Left lobe of liver (tissue), 2 donors: Measurements from ENCODE around the gene TLCD5. TPM values are rescaled to one million over a fixed set of nuclear protein-coding genes. Genes with fewer than 3 reads are reported as not detected.

Experiments used
- ATAC-seq: fragments of 200-7000 bp; cut with Tn5 transposase; one replicate; pipeline ENCODE4 v1.9.1; 2020; ENCODE audit warnings: mild to moderate bottlenecking, moderate library complexity
- DNase-seq: peaks from one replicate; pipeline ENCODE4 v3.0.0-alpha.2; 2020; ENCODE audit warnings: low spot score
- total RNA-seq: library from RNA; stranded (reverse); gene quantifications from one replicate; pipeline ENCODE4 v1.2.1, GENCODE V29; 2021
- donor health status: DM: no; HTN: no; CAD: no; lungs with moderate emphysema.
- donor health status: DM: no; HTN: yes; CAD: no.

TLCD5 gene
- 0.23 TPM for total RNA-seq

DNA sequence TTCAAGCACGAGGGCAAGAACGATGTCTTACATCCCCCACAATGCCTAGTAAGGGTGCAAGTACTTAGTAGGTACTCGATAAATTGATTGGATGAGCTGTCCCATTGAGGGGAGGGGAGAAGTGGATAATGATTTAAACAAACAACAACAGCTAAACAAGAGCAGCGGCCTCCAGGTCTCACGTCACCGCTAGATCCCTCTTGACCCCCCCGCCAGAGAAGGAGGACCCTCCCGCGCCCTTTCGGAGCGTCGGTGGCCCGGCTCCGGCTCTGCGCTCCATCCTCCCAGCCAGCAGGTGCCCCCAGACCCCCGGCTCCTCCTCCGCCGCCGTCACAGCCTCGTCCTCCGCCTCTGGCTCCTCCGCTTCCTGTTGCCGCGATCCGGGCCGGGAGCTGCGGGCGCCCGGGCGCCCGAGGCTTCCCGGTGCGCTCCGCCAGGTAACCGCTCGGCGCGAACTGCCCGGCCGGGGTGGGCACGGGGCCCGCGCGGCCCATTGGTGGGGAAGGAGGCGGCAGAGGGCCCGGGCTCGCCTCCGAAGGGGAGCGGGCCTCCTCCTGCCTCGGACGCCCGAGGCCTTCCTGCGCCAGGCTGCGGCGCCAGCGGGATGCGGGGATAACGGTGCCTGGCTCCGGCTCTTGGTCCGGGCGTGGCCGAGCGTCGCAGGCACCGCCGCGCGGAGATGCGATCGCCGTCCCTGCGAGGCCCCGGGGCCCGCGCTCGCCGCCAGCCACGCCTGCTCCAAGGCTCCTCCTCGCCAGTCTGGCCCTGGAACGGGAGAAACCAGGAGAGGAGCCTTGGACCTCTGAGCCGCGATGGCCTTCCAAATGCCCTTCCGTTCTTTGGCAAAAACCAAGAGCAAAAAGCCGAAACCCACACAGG is at the start of gene TLCD5:
Gene TLCD5 (plus strand): TSS at position 368 of the 879 bp plus-strand sequence. CDS start 2,143 bp downstream, outside the sequence.
- ATAC-seq: peak; percentile 79
- no peak for DNase-seq

DNA sequence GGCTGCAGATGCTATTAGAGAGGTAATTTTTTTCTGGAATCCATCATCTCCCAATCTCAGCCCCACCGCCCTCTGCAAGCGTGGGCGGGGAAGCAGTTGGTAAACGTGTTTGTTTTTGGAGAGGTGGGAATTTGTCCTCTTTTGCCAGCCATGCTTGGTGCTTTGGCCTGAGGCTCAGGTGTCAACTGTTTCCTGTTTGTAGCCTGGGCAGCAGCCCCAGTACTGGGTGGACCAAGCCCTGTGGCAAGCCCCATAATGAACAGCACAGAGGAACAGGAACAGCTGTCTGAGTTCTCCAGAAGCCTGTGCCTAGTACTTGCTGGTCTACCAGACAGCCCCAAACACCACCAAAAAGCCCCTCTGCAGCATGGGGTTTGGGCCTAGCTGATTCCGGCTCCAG is 45.6 kb upstream of the TLCD5 start:
- ATAC-seq: no peak
- DNase-seq: no peak

DNA sequence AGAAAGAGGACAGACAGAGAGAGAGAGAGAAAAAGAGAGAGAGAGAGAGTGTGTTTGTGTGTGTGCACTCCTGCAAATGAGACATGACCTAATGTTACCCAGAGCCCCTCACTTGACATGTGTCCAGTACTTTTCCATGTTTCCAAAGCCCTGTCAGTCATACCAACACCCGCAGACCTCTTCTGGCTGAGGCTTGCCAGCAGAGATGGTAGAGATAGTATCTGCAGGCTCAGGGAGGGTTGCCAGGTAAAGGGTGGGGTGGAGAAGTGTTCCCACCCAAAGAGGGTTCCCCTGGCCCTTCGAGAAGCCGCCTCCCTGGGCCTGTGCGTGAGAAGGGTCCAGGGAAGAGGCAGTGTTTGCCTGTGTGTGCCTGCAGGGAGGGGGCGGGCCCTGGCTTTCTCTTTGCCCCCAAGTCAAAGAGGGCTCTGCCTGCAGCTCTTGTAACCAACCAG is 44.5 kb upstream of the TLCD5 start:
- ATAC-seq (no peak), DNase-seq (no peak)

GRCh38 chr11:120281143-120281795 is 43.8 kb upstream of the TLCD5 start:
- ATAC-seq: no peak

DNA sequence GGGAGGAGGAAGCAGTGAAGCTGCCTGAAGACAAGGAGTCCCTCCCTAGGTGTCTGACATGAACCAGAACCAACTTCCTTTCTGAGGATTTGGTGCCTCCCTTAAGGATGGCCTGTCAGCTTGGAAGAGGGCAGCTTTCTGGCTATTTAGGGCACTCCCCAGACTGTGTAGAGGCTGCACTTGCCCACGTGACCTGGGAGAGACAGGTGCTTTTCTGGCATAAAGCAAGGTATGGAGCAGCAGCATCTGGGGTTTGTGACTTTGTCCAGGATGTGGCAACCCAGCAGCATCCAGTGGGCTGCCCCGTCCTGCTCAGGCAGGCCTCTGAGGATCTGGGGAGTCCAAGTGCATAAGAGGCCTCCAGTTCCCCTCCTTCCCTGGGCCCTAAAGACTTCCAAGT is 42.0 kb upstream of the TLCD5 start:
- ATAC-seq: no peak
- DNase-seq: no peak

More at GRCh38 chr11:120281143-120281795, 43.8 kb upstream of the TLCD5 start:
- no peak for DNase-seq

GRCh38 chr11:120284272-120284671 is 40.8 kb upstream of the TLCD5 start:
- no peak for DNase-seq
- peak; percentile 31 for ATAC-seq

- no peak for DNase-seq
- ATAC-seq: no peak
Measured at GRCh38 chr11:120285256-120285655, 39.8 kb upstream of the TLCD5 start.

DNA sequence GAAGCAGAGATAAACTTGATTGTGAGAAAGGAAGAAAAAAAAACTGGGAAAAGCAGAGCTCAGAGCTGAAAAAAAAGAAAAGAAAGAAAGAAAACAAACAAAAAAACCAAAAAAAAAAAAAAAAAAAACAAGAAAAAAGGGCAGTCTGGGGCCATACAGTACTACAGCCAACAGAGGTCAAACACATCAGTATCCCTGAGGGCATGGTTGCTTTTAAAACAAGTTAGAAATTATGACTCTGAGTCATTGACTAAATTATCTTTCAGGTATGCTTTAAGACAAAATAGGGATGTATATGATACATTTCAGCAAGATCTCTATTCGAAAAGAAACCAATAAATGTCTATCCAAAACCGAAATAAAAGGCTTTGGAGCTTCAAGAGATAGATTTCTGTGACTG is 37.1 kb upstream of the TLCD5 start:
- DNase-seq: no peak
- no peak for ATAC-seq

DNA sequence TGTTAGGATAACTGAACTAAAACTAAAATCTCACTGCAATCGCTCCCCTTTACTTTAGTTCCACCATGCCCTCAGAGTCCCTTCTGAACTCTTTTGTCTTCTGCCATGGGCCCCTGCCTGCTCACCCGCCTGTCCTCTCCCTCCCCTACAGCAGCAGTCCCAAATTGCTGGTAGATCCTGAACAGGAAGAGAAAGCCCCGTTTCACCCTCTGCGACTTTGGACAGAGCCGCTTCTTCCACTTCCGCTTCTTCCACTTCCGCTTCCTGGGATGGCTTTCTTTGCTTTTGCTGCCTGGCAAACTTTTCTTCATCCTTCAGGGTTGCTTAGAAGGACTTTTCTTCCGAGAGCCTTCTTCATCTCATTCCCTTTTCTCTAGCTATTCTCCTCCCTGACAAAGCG is 35.7 kb upstream of the TLCD5 start:
- ATAC-seq: no peak
- DNase-seq: no peak

DNA sequence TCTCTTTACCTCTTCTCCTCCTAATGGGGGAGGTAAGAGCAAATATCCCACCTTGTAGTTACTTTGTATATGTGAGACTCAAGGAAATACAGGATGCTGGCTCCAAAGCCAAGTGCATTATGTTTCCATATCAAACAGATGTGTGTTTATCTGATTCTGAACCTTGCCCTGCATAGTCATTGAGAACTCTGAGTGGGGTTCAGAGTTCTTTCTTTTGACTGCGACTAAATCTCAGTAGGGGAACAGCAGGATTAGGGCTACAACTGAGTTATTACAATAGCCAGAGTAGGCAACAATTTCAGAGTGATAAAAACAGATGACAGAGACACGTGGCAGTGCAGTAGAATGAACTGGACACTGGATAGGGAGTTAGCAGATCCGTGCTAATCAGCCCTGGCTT is 34.1 kb upstream of the TLCD5 start:
- DNase-seq (no peak), ATAC-seq (peak; percentile 81)

DNA sequence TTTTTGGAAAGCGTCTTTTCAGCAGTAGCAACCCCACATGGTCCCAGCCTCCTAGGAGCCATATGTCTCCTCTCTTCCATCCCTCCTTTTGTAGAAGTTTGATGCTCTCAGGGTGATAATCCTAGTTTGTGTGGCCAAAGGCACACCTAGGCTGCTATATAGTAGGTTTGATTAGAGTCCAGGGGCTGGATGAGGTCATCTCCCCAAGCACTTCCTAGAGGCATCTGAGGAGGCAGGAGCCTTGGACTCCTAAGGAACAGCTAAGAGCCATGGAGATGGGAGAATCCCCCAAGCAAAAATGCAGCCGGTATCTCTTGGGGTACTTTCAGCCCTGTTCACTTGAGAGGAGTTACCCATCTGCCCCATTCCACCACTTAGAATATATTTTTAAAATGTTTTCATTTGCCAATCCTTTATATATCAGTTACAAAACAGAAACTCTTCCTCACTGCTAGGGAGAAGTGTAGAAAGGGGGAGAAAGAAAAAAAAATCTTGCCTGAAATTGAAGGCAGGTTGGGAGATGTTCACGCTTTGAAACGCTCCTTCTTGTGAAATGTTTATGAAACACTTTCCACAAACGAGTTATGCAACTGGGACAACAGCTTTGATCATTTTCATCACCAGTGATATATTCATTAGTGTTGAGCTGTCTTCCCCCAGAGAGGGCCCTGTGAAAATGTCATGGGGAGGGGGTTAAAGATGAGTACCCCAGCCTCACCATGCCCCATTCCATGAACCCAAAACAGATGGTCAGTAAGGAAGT is 31.9 kb upstream of the TLCD5 start:
- ATAC-seq (no peak), DNase-seq (no peak)

DNA sequence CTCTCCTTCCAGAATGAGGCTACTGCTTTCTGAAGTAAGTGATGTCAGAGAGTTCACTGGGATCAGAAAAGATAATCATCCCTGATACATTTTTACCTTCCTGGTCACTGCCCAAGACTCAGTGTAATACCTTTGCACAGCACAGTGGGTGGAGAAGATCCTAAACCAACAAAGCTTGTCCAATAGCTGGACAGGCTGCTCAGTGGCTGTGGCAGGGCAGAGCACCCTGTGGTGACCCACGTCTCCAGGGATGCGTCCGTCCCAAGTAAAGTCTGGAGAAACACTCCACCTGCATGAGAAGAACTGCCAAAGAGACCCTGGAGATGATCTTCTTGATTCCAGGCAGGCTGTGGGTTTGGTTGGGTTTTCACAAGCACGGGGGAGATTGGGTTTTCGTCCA is 31.0 kb upstream of the TLCD5 start:
- DNase-seq (no peak), ATAC-seq (no peak)

GRCh38 chr11:120295099-120295498 is 30.0 kb upstream of the TLCD5 start:
- DNase-seq (no peak), ATAC-seq (no peak)

DNA sequence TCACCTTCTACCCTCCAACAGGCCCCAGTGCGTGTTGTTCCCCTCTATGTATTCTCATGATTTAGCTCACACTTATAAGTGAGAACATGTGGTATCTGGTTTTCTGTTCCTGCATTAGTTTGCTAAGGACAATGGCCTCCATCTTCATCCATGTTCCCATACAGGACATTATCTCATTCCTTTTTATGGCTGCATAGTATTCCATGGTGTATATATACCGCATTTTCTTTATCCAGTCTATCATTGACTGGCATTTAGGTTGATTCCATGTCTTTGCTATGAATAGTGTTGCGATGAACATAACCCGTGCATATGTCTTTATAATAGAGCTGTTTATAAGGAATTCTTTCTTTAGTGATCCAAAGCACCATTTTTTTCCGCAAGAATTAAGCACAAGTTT is 28.5 kb upstream of the TLCD5 start:
- no peak for DNase-seq
- no peak for ATAC-seq

GRCh38 chr11:120298461-120298860 is 26.6 kb upstream of the TLCD5 start:
- ATAC-seq: no peak
- DNase-seq: no peak

DNA sequence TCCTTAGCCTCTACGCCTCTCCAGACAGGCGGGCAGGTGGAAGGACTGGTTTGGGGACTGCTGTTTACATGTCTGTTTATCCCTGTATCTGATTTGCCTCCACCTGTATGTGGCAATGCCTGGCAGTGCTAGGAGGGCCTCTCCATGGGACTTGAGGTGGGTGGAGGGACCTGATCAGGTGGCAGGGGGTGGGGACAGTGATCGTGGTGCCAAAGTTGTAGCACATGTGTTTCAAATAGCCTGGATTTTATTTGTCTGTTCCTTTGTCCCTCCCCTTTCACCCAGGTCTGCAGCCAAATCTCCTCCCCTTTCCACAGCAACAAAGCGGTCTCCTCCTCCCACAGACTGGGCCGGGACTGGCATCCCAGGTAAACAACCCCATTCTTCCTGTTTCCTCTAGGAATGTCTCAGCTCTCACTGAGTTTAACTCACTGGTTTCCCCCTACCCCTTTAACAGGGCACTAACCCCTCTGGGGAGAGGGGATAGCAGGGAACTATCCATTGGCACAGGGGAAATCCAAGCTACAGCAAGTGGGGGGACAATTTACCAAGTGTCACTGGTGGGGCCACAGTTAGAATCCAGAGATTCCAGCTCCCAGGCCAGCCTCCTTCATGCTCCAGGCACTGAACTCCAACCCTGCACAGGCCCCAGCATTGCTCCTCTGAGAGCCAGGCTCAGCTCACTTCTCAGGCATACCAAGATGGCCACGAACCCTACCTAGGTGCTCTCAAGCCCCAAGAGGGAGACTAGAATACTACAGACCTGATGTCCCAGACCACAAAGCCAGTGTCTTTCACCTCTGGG is 22.9 kb upstream of the TLCD5 start:
- peak; percentile 73 for ATAC-seq
- DNase-seq: peak; percentile 68

- peak; percentile 71 for DNase-seq
- ATAC-seq: peak; percentile 87
Measured at GRCh38 chr11:120303004-120303637, 22.0 kb upstream of the TLCD5 start.

GRCh38 chr11:120304526-120304925 is 20.6 kb upstream of the TLCD5 start:
- ATAC-seq: no peak
- DNase-seq: no peak

- ATAC-seq: no peak
- DNase-seq: no peak
Measured at GRCh38 chr11:120305286-120305685, 19.8 kb upstream of the TLCD5 start.
